Subcutaneous adipose tissue (tissue), 4 donors: ENCODE data around the gene SULT1A1. TPM values are rescaled to one million over a fixed set of nuclear protein-coding genes. Genes with fewer than 3 reads are reported as not detected.

Experiments used
- CTCF ChIP-seq: fragments of 450-650 bp; IDR thresholded peaks from one replicate; pipeline ENCODE4 v1.5.1; 2016; ENCODE audit warnings: low read depth, mild to moderate bottlenecking, control low read depth, antibody characterized with exemption, moderate library complexity
- total RNA-seq, 4 donors: library from RNA; depleted of rRNA; stranded (reverse); fragments of >200 nt; gene quantifications; one replicate each; pipeline ENCODE4 v1.1.0, GENCODE V29; 2016

The SULT1A1 gene
- total RNA-seq, 4 donors from 2014 or later, result 15.8 to 51.3 (median 35.4) TPM

- TF ChIP-seq CTCF, result no peak
These were observed 47.6 kb downstream of the SULT1A1 start for GRCh38 chr16:28562199-28562598.

GRCh38 chr16:28561557-28562187 lies 48.2 kb downstream of the SULT1A1 start:
- no peak for TF ChIP-seq CTCF

GRCh38 chr16:28558456-28558855 lies 51.4 kb downstream of the SULT1A1 start:
- no peak for TF ChIP-seq CTCF

GRCh38 chr16:28556914-28557320 lies 52.9 kb downstream of the SULT1A1 start:
- no peak for TF ChIP-seq CTCF

- TF ChIP-seq CTCF, result no peak
These were observed 54.3 kb downstream of the SULT1A1 start for GRCh38 chr16:28555561-28555960.

Other genes with a start within 250 kb of the SULT1A1 start
- 10 to 100 TPM in 2 of 4 donors, not detected in 2; 13.0 to 13.6 TPM for gene NPIPB6, start 246.5 kb downstream of the SULT1A1 start, total RNA-seq
- gene EIF3CL, start 206.2 kb downstream of the SULT1A1 start, total RNA-seq, result 100 to 1,000 TPM; 153 to 251 (median 179) TPM
- gene NPIPB7, start 137.7 kb downstream of the SULT1A1 start, total RNA-seq, result not detected
- gene CLN3, start 118.0 kb downstream of the SULT1A1 start, total RNA-seq, result 10 to 100 TPM; 10.6 to 34.5 (median 22.7) TPM
- gene APOBR, start 115.4 kb downstream of the SULT1A1 start, total RNA-seq, result 1 to 10 TPM; 1.6 to 8.7 (median 2.8) TPM
- gene IL27, start 103.2 kb downstream of the SULT1A1 start, total RNA-seq, result not detected
- gene NUPR1, start 71.1 kb downstream of the SULT1A1 start, total RNA-seq, result 10 to 100 TPM; 27.9 to 66.6 (median 61.5) TPM
- gene SGF29, start 56.1 kb downstream of the SULT1A1 start, total RNA-seq, result 10 to 100 TPM; 15.6 to 30.8 (median 20.6) TPM
- 1 to 10 TPM in 2 of 4 donors, under 1 TPM in 1, not detected in 1; 0.88 to 1.4 (median 1.1) TPM for gene SULT1A2, start 13.0 kb downstream of the SULT1A1 start, total RNA-seq
- not detected for gene NPIPB8, start 28.0 kb upstream of the SULT1A1 start, total RNA-seq
- gene EIF3C, start 101.4 kb upstream of the SULT1A1 start, total RNA-seq, result 100 to 1,000 TPM; 129 to 313 (median 232) TPM
- 10 to 100 TPM in 2 of 4 donors, 1 to 10 TPM in 2; 1.9 to 14.8 (median 12.4) TPM for gene NPIPB9, start 141.7 kb upstream of the SULT1A1 start, total RNA-seq
- 10 to 100 TPM; 50.5 to 77.4 (median 54.1) TPM for gene ATXN2L, start 213.0 kb upstream of the SULT1A1 start, total RNA-seq
- gene TUFM, start 236.3 kb upstream of the SULT1A1 start, total RNA-seq, result 100 to 1,000 TPM in 1 of 4 donors, 10 to 100 TPM in 3; 51.5 to 120 (median 79.9) TPM